GM12878 (cell line): ENCODE measurements around the gene SLC3A2.

ENCODE experiments used
- ASH2L ChIP-seq: fragments of 300-600, 200-600 bp; sonication (generic); IDR thresholded peaks from 2 replicates; pipeline ENCODE4 v1.6.1; 2017; ENCODE audit warnings: low read depth, mild to moderate bottlenecking, borderline replicate concordance
- CEBPB ChIP-seq, 2 experiments: fragments of 150-350 bp in 1 of 2; IDR thresholded peaks; 2 replicates each; pipeline ENCODE4 v1.6.1; 2012 to 2014; ENCODE audit warnings: low read depth in 2 of 2, low read length in 2 of 2, borderline replicate concordance in 1 of 2, inconsistent platforms in 1 of 2
- CTCF ChIP-seq, 3 experiments: IDR thresholded peaks in 2 of 3; conservative IDR thresholded peaks in 1 of 3; 2 replicates each; pipeline ENCODE4 v1.5.1; 2011; ENCODE audit warnings: low read depth in 3 of 3, low read length in 3 of 3, mild to moderate bottlenecking in 3 of 3, control low read depth in 2 of 3, moderate library complexity in 2 of 3, inconsistent platforms in 1 of 3, mixed read lengths in 1 of 3; ENCODE audit not compliant: control insufficient read depth in 2 of 3, insufficient read depth in 1 of 3; ENCODE audit errors: extremely low read depth in 1 of 3
- EGR1 ChIP-seq, 2 experiments: IDR thresholded peaks; 1 replicate in 1 of 2; 2 replicates in 1 of 2; pipeline ENCODE4 v1.6.1; 2011 to 2012; ENCODE audit warnings: low read depth in 2 of 2, low read length in 2 of 2, borderline replicate concordance in 1 of 2, mild to moderate bottlenecking in 1 of 2, moderate library complexity in 1 of 2
- EZH2 ChIP-seq: IDR thresholded peaks from 2 replicates; pipeline ENCODE4 v1.6.1; 2012; ENCODE audit warnings: low read depth, mild to moderate bottlenecking, control low read depth, inconsistent platforms, low read length, borderline replicate concordance; ENCODE audit not compliant: control insufficient read depth
- JUND ChIP-seq: IDR thresholded peaks from 2 replicates; pipeline ENCODE4 v1.6.1; 2012; ENCODE audit warnings: low read depth, mild to moderate bottlenecking, low read length, improper control_type of control experiment, moderate library complexity
- MXI1 ChIP-seq: fragments of 150-350 bp; IDR thresholded peaks from 2 replicates; pipeline ENCODE4 v1.6.1; 2011; ENCODE audit warnings: low read depth, mild to moderate bottlenecking, inconsistent platforms, low read length, improper control_type of control experiment
- POLR2A ChIP-seq: IDR thresholded peaks from 2 replicates; pipeline ENCODE4 v1.6.1; 2011; ENCODE audit warnings: low read depth, mild to moderate bottlenecking, low read length
- RCOR1 ChIP-seq: conservative IDR thresholded peaks from 2 replicates; pipeline ENCODE4 v1.6.1; 2012; ENCODE audit warnings: low read depth, low read length, improper control_type of control experiment
- REST ChIP-seq: IDR thresholded peaks from 2 replicates; pipeline ENCODE4 v1.6.1; 2012; ENCODE audit warnings: mild to moderate bottlenecking, low read depth, low read length
- YY1 ChIP-seq: IDR thresholded peaks from 2 replicates; pipeline ENCODE4 v1.6.1; 2011; ENCODE audit warnings: low read depth, mild to moderate bottlenecking, low read length

GRCh38 chr11:62854825-62855570, 25.7 kb upstream of the SLC3A2 start:
- TF ChIP-seq ASH2L (no peak), POLR2A (no peak), REST (no peak), CTCF (IDR thresholded peaks at IDR 0.05 in 2 of 3, conservative IDR thresholded peaks at IDR 0.05 in 1 of 3; ENCODE audit: control insufficient read depth in 2 of 3, extremely low read depth in 1 of 3, insufficient read depth in 1 of 3, low read depth in 3 of 3, low read length in 3 of 3) (no peak), EGR1 (IDR thresholded peaks at IDR 0.05; ENCODE audit: borderline replicate concordance in 1 of 2, low read depth in 2 of 2, low read length in 2 of 2) (no peak), EZH2 (no peak), YY1 (no peak), CEBPB (IDR thresholded peaks at IDR 0.05; ENCODE audit: borderline replicate concordance in 1 of 2, low read depth in 2 of 2, low read length in 2 of 2) (no peak), MXI1 (no peak), JUND (no peak), RCOR1 (no peak)
